Measurements from ENCODE around the gene ZNF358.
A peak's percentile ranks its signal among the peaks of the same experiment; 100 is the strongest.

Gene ZNF358

DNA sequence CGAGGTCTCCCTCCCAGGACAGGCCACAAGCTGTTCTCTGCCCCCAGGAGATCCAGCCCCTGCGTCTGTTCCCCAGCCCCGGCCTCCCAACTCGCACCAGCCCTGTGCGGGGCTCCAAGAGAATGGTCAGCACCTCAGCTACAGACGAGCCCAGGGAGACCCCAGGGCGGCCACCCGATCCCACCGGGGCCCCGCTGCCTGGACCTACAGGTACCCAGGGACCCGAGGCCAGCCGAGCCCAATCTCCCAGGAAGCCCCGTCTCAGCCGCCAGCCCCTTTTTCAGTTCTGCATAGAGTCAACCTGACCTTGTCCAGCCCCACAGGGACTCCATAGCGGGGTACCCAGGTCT lies 25.5 kb downstream of the ZNF358 start:
- Mint-ChIP-seq H3K4me1 (ENCODE audit: low read depth in 2 of 2) (peaks cover 6 to 17% of the 10 kb centered on the region in 2 donors), H3K36me3 (ENCODE audit: insufficient read depth) (peaks cover 24% of the 10 kb centered on the region), H3K9me3 (no peaks in the 10 kb centered on the region), H3K27me3 (no peaks in the 10 kb centered on the region), H3K27ac (no peak overlapping the region), H3K4me3 (no peak overlapping the region)
- ATAC-seq (replicated peaks) (no peak), DNase-seq (no peak)

DNA sequence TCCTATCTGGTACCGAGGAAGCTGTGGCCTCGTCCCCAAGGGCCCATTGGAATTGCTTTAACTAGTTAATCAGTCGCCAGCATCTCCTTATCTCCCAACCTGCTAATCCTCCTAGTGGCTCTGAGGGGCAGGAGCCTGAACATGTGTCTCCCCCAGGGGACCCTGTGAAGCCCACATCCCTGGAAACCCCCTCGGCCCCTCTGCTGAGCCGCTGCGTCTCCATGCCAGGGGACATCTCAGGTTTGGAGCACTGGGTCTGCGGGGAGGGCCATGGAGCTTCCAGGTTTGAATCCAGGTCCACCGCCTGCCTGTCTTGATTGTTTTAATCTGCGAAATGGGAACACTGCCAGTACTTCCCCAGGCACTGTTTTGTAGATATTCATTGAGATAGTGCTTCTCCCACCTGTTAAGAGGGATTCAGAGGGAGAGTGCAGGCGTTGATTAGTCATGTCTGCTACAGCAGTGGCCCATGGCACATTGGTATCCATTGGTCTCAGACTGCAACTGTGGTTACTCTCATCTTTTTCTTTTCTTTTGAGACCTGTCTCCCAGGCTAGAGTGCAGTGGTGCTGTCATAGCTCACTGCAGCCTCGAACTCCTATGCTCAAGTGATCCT lies 26.0 kb downstream of the ZNF358 start:
- no peak overlapping the region for H3K4me3 Mint-ChIP-seq
- peaks cover 4 to 13% of the 10 kb centered on the region in 2 donors for H3K4me1 Mint-ChIP-seq (ENCODE audit: low read depth in 2 of 2)

DNA sequence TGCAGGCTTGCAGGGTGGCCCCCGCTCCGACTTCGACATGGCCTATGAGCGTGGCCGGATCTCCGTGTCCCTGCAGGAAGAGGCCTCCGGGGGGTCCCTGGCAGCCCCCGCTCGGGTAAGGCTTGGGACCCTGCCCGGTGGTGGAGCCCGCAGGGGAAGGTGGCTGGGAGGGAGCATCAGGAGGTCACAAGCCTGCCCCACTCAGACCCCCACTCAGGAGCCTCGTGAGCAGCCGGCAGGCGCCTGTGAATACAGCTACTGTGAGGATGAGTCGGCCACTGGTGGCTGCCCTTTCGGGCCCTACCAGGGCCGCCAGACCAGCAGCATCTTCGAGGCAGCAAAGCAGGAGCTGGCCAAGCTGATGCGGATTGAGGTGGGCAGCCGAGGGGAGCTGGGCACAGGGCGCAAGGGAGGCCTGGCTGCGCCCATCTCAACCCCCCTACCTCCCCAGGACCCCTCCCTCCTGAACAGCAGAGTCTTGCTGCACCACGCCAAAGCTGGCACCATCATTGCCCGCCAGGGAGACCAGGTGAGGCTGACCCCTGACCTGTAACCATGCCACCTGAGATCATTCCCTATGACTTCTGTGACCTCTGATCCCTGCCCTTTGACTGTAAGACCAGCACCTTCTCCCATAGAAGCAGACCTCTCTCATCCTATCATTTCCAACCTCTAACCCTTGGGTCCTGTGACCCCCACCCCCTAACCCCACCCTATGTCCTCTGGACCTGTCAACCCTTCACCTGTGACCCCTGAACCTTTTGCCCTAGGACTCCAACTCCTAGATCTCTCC lies 26.8 kb downstream of the ZNF358 start:
- H3K27me3 Mint-ChIP-seq: no peaks in the 10 kb centered on the region
- H3K4me3 Mint-ChIP-seq: no peak overlapping the region
- H3K36me3 Mint-ChIP-seq (ENCODE audit: insufficient read depth): peaks cover 24% of the 10 kb centered on the region
- H3K9me3 Mint-ChIP-seq: no peaks in the 10 kb centered on the region
- H3K27ac Mint-ChIP-seq: peak overlapping the region in 1 of 2 donors; percentile 77
- peaks cover 0 to 11% of the 10 kb centered on the region in 2 donors for H3K4me1 Mint-ChIP-seq (ENCODE audit: low read depth in 2 of 2)
- ATAC-seq (replicated peaks): no peak
- no peak for DNase-seq

More for the DNA sequence above, 26.0 kb downstream of the ZNF358 start:
- Mint-ChIP-seq H3K36me3 (ENCODE audit: insufficient read depth) (peaks cover 24% of the 10 kb centered on the region), H3K9me3 (no peaks in the 10 kb centered on the region), H3K27ac (no peak overlapping the region), H3K27me3 (no peaks in the 10 kb centered on the region)
- DNase-seq (no peak), ATAC-seq (replicated peaks) (no peak)

DNA sequence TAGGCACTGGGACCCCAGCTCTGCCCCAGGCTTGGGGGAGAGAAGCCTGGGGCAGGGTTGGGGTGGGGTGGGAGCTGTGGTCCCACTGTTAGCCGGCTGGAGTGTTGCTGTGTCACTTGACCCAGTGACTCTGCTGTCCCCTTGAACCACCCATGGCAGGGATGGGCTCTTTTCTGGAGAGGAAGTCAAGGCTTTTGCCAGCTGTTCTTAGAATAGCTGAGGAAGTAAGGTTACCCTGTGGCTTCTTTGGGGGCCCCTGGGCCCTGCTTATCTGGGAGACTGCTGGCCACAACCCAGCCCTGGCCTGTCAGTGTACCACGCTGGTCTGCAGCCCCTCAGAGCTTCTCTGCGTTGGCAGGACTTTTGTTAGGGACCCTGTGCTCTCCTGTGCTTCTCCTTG lies 28.7 kb downstream of the ZNF358 start:
- Mint-ChIP-seq H3K9me3 (no peaks in the 10 kb centered on the region), H3K27me3 (no peaks in the 10 kb centered on the region), H3K4me3 (no peak overlapping the region), H3K4me1 (ENCODE audit: low read depth in 2 of 2) (peaks cover 0 to 11% of the 10 kb centered on the region in 2 donors), H3K27ac (no peak overlapping the region), H3K36me3 (ENCODE audit: insufficient read depth) (peaks cover 18% of the 10 kb centered on the region)
- no peak for DNase-seq
- ATAC-seq (replicated peaks): peak; percentile 19

DNA sequence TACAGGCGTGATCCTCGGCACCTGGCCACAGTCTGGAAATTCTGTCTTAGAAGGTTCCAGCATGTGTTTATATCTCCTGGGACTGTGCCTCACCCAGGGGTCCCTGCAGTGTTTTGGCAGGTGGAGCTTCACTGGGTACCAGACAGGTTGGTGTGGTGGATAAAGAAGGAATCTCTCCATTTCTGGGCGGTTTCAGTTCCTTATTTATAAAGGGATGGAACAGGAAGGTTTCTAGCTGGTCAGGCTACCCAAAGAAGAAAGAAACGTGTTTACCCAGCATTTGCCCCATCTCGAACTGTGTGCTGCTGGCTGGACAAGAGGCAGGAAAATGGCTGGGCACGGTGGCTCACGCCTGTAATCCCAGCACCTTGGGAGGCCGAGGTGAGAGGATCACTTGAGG lies 29.4 kb downstream of the ZNF358 start:
- Mint-ChIP-seq H3K4me3 (no peak overlapping the region), H3K4me1 (ENCODE audit: low read depth in 2 of 2) (peaks cover 0 to 11% of the 10 kb centered on the region in 2 donors), H3K27ac (no peak overlapping the region)

DNA sequence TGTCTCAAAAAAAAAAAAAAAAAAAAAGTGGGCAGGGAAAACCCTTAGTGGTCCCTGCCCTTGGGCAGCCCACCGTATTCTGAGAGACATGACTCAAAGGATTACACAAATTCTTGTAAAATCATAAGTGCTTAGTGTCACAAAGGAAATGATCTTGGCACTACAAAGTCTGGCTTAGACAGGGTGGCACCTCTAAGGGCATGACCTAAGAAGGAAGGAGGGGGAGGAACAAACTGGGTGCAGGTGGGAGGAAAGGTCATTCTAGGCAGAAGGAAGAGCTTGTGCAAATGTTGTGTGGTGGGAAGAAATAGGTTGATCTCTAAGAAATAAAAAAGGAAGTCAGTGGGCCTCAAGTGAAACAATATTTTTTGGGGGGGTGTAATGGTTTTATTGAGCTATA lies 30.0 kb downstream of the ZNF358 start:
- Mint-ChIP-seq H3K27me3 (no peaks in the 10 kb centered on the region), H3K27ac (no peak overlapping the region), H3K36me3 (ENCODE audit: insufficient read depth) (peaks cover 13% of the 10 kb centered on the region), H3K9me3 (no peaks in the 10 kb centered on the region), H3K4me3 (no peak overlapping the region), H3K4me1 (ENCODE audit: low read depth in 2 of 2) (peaks cover 0 to 10% of the 10 kb centered on the region in 2 donors)
- DNase-seq (no peak), ATAC-seq (replicated peaks) (peak; percentile 40)

More for the DNA sequence above, 29.4 kb downstream of the ZNF358 start:
- Mint-ChIP-seq H3K36me3 (ENCODE audit: insufficient read depth) (peaks cover 13% of the 10 kb centered on the region), H3K27me3 (no peaks in the 10 kb centered on the region), H3K9me3 (no peaks in the 10 kb centered on the region)
- DNase-seq (no peak), ATAC-seq (replicated peaks) (no peak)

DNA sequence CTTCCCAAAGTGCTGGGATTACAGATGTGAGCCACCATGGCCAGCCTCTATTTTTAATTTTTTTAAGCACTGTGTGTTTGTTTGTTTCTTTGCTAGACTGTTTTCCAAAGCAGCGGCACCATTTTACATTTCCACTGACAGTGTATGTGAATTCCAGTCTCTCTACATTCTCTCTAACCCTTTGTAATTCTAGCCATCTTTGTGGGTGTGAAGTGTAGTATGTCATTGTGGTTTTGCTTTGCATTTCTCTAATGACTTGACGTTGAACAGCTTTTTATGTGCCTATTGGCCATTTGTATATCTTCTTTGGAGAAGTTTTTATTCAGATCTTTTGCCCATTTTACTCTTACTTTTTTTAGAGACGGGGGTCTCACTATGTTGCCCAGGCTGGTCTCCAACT lies 31.3 kb downstream of the ZNF358 start:
- DNase-seq (no peak), ATAC-seq (replicated peaks) (peak; percentile 65)
- no peak overlapping the region for H3K4me3 Mint-ChIP-seq
- peaks cover 0 to 12% of the 10 kb centered on the region in 2 donors for H3K4me1 Mint-ChIP-seq (ENCODE audit: low read depth in 2 of 2)
- H3K27ac Mint-ChIP-seq: no peak overlapping the region
- no peaks in the 10 kb centered on the region for H3K27me3 Mint-ChIP-seq
- H3K36me3 Mint-ChIP-seq (ENCODE audit: insufficient read depth): peaks cover 19% of the 10 kb centered on the region
- no peaks in the 10 kb centered on the region for H3K9me3 Mint-ChIP-seq

DNA sequence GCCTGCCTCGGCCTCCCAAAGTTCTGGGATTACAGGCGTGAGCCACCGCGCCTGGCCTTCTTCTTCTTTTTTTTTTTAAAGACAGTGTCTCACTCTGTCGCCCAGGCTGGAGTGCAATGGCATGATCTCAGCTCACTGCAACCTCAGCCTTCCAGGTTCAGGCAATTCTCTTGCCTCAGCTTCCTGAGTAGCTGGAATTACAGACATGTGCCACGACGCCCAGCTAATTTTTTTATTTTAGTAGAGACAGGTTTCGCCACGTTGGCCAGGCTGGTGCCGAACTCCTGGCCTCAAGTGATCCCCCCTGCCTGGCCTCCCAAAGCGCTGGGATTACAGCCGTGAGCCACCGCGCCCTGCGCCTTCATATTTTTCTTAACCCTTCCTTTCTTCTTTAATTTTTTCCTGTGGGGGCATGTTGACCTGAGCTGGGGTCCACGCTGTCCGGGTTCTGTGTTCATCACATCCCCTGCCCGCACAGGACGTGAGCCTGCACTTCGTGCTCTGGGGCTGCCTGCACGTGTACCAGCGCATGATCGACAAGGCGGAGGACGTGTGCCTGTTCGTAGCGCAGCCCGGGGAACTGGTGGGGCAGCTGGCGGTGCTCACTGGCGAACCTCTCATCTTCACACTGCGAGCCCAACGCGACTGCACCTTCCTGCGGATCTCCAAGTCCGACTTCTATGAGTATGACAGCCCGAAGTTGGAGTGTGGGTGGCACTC lies 33.7 kb downstream of the ZNF358 start:
- peaks cover 9% of the 10 kb centered on the region for H3K36me3 Mint-ChIP-seq (ENCODE audit: insufficient read depth)
- no peak overlapping the region for H3K27ac Mint-ChIP-seq
- no peak overlapping the region for H3K4me3 Mint-ChIP-seq

GRCh38 chr19:7550169-7550770 lies 34.4 kb downstream of the ZNF358 start:
- Mint-ChIP-seq H3K27me3 (no peaks in the 10 kb centered on the region), H3K4me3 (no peak overlapping the region)
- no peak for ATAC-seq (replicated peaks)

More for the DNA sequence above, 33.7 kb downstream of the ZNF358 start:
- no peak for DNase-seq
- H3K27me3 Mint-ChIP-seq: no peaks in the 10 kb centered on the region
- no peaks in the 10 kb centered on the region for H3K9me3 Mint-ChIP-seq
- ATAC-seq (replicated peaks): no peak
- peaks cover 4 to 11% of the 10 kb centered on the region in 2 donors for H3K4me1 Mint-ChIP-seq (ENCODE audit: low read depth in 2 of 2)

GRCh38 chr19:7550987-7551761 lies 35.3 kb downstream of the ZNF358 start:
- H3K4me3 Mint-ChIP-seq: no peak overlapping the region
- H3K27ac Mint-ChIP-seq: peak overlapping the region in 1 of 2 donors; percentile 41
- peaks cover 12% of the 10 kb centered on the region for H3K36me3 Mint-ChIP-seq (ENCODE audit: insufficient read depth)
- H3K4me1 Mint-ChIP-seq (ENCODE audit: low read depth in 2 of 2): peaks cover 4 to 10% of the 10 kb centered on the region in 2 donors
- ATAC-seq (replicated peaks) (peak; percentile 74), DNase-seq (no peak)
- H3K9me3 Mint-ChIP-seq: no peaks in the 10 kb centered on the region
- H3K27me3 Mint-ChIP-seq: no peaks in the 10 kb centered on the region

More at GRCh38 chr19:7550169-7550770, 34.4 kb downstream of the ZNF358 start:
- DNase-seq: no peak
- peaks cover 4 to 11% of the 10 kb centered on the region in 2 donors for H3K4me1 Mint-ChIP-seq (ENCODE audit: low read depth in 2 of 2)
- H3K36me3 Mint-ChIP-seq (ENCODE audit: insufficient read depth): peaks cover 9% of the 10 kb centered on the region
- H3K9me3 Mint-ChIP-seq: no peaks in the 10 kb centered on the region
- no peak overlapping the region for H3K27ac Mint-ChIP-seq

GRCh38 chr19:7552781-7553180 lies 36.9 kb downstream of the ZNF358 start:
- ATAC-seq (replicated peaks): no peak
- H3K4me1 Mint-ChIP-seq (ENCODE audit: low read depth in 2 of 2): peaks cover 4 to 6% of the 10 kb centered on the region in 2 donors
- H3K27me3 Mint-ChIP-seq: no peaks in the 10 kb centered on the region
- H3K36me3 Mint-ChIP-seq (ENCODE audit: insufficient read depth): peaks cover 24% of the 10 kb centered on the region
- H3K27ac Mint-ChIP-seq: peak overlapping the region in 1 of 2 donors; percentile 81
- no peak overlapping the region for H3K4me3 Mint-ChIP-seq
- DNase-seq: no peak
- no peaks in the 10 kb centered on the region for H3K9me3 Mint-ChIP-seq

- H3K4me1 Mint-ChIP-seq (ENCODE audit: low read depth in 2 of 2): peaks cover 4 to 6% of the 10 kb centered on the region in 2 donors
- ATAC-seq (replicated peaks) (no peak), DNase-seq (no peak)
- H3K9me3 Mint-ChIP-seq: no peaks in the 10 kb centered on the region
- no peak overlapping the region for H3K4me3 Mint-ChIP-seq
- H3K27me3 Mint-ChIP-seq: no peaks in the 10 kb centered on the region
- peaks cover 28% of the 10 kb centered on the region for H3K36me3 Mint-ChIP-seq (ENCODE audit: insufficient read depth)
- no peak overlapping the region for H3K27ac Mint-ChIP-seq
Measured at GRCh38 chr19:7554565-7554964, 38.7 kb downstream of the ZNF358 start.
